Liver (tissue), 3 donors: Measurements from ENCODE around the gene IFI16.

Experiments
- GABPA ChIP-seq, 2 donors: IDR thresholded peaks in 1 of 2; conservative IDR thresholded peaks in 1 of 2; 2 replicates each; pipeline ENCODE4 v1.6.1; 2016; ENCODE audit warnings: antibody characterized with exemption in 2 of 2, mild to moderate bottlenecking in 1 of 2, moderate library complexity in 1 of 2
- JUND ChIP-seq, 2 donors: IDR thresholded peaks; 2 replicates each; pipeline ENCODE4 v1.6.1; 2016; ENCODE audit warnings: antibody characterized with exemption in 2 of 2
- RAD21 ChIP-seq, 2 donors: IDR thresholded peaks; 2 replicates each; pipeline ENCODE4 v1.6.1; 2016; ENCODE audit warnings: antibody characterized with exemption in 2 of 2, mild to moderate bottlenecking in 2 of 2
- SP1 ChIP-seq: IDR thresholded peaks from 2 replicates; pipeline ENCODE4 v1.6.1; 2018; ENCODE audit warnings: antibody characterized with exemption, mild to moderate bottlenecking
- TAF1 ChIP-seq: conservative IDR thresholded peaks from 2 replicates; pipeline ENCODE4 v1.6.1; 2016; ENCODE audit warnings: antibody characterized with exemption, mild to moderate bottlenecking
- TF ChIP-seq, protein P1 (sequence below): fragments of 150-350 bp; IDR thresholded peaks from 2 replicates; pipeline ENCODE4 v1.5.1; 2017; ENCODE audit warnings: improper control_type of control experiment, low read depth, low read length; ENCODE audit not compliant: missing input control
- TF ChIP-seq, protein P2 (sequence below): IDR thresholded peaks from 2 replicates; pipeline ENCODE4 v1.6.1; 2016; ENCODE audit warnings: antibody characterized with exemption, mild to moderate bottlenecking
- donor health status: healthy.
- donor health status: healthy.

- TF ChIP-seq, protein P1, sequence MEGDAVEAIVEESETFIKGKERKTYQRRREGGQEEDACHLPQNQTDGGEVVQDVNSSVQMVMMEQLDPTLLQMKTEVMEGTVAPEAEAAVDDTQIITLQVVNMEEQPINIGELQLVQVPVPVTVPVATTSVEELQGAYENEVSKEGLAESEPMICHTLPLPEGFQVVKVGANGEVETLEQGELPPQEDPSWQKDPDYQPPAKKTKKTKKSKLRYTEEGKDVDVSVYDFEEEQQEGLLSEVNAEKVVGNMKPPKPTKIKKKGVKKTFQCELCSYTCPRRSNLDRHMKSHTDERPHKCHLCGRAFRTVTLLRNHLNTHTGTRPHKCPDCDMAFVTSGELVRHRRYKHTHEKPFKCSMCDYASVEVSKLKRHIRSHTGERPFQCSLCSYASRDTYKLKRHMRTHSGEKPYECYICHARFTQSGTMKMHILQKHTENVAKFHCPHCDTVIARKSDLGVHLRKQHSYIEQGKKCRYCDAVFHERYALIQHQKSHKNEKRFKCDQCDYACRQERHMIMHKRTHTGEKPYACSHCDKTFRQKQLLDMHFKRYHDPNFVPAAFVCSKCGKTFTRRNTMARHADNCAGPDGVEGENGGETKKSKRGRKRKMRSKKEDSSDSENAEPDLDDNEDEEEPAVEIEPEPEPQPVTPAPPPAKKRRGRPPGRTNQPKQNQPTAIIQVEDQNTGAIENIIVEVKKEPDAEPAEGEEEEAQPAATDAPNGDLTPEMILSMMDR = no peak
- TF ChIP-seq TAF1 = no peak
- TF ChIP-seq GABPA (IDR thresholded peaks at IDR 0.05 in 1 of 2, conservative IDR thresholded peaks at IDR 0.05 in 1 of 2) = no peak
- TF ChIP-seq, protein P2, sequence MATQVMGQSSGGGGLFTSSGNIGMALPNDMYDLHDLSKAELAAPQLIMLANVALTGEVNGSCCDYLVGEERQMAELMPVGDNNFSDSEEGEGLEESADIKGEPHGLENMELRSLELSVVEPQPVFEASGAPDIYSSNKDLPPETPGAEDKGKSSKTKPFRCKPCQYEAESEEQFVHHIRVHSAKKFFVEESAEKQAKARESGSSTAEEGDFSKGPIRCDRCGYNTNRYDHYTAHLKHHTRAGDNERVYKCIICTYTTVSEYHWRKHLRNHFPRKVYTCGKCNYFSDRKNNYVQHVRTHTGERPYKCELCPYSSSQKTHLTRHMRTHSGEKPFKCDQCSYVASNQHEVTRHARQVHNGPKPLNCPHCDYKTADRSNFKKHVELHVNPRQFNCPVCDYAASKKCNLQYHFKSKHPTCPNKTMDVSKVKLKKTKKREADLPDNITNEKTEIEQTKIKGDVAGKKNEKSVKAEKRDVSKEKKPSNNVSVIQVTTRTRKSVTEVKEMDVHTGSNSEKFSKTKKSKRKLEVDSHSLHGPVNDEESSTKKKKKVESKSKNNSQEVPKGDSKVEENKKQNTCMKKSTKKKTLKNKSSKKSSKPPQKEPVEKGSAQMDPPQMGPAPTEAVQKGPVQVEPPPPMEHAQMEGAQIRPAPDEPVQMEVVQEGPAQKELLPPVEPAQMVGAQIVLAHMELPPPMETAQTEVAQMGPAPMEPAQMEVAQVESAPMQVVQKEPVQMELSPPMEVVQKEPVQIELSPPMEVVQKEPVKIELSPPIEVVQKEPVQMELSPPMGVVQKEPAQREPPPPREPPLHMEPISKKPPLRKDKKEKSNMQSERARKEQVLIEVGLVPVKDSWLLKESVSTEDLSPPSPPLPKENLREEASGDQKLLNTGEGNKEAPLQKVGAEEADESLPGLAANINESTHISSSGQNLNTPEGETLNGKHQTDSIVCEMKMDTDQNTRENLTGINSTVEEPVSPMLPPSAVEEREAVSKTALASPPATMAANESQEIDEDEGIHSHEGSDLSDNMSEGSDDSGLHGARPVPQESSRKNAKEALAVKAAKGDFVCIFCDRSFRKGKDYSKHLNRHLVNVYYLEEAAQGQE = no peak
- TF ChIP-seq RAD21 (IDR thresholded peaks at IDR 0.05) = no peak
- no peak for TF ChIP-seq SP1
- TF ChIP-seq JUND (IDR thresholded peaks at IDR 0.05) = no peak
Measured at GRCh38 chr1:159088546-159089183, 79.0 kb downstream of the IFI16 start.
